Measurements from ENCODE around the gene PDPR.
"Not testable (repeated sequence)": the region's sequence is repeated elsewhere in the genome, so short reads cannot be mapped to it uniquely, and the experiment has no call there.

PDPR gene

GRCh38 chr16:70162041-70162451 lies 47.9 kb downstream of the PDPR start:
- peak; percentile 58 for DNase-seq (ENCODE audit: low spot score)

DNA sequence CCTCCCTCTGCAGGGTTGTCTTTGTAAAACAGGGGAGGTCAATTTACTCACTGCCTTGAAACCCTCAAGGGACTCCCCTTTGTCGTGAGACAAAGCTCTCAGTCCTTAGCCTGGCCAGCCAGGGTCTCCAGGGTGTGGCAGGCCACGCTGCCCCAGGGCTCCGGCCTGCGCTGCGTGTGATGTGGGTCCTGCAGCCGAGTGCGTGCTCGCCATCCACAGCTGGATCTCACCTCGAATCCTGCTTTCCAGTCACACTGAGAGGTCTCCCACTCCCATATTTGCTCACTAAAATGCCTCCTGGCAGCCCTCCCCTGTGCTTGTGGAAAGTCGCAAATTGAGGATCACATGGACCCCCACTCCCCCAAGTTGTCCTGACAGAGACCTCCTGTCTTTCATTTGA lies 49.5 kb downstream of the PDPR start:
- no peak for DNase-seq (ENCODE audit: low spot score)

GRCh38 chr16:70166688-70167087 lies 52.6 kb downstream of the PDPR start:
- DNase-seq (ENCODE audit: low spot score): not testable (repeated sequence)

DNA sequence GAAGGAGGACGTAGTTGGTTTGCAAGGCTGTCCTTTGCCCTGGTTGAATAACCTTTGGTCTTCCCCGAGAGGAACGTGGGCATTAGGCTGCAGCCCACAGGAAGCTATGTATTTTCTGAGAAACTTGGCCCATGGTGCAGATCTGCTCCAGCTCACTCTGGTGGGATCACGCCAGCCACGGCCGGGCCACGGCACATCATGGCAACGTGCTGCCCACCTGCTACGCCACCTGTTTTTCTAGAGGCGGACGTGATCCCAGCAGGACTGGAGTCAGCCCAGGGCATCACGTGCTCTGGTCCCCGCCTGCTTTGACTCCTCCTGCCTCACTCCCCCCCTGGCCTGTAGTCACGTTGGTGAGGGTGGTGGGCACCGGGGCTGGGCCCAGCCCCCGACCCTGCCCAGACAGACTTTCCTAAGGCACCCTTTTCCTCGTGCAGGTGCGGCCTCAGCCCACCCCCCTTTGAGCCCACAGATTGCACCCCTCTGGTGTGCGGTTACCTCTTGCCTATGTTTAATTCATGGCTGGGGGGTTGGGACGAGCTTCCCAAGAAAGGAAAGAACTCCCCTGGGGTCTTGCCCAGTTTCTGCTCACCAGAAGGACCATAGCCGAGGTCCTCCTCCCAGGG lies 59.2 kb downstream of the PDPR start, which contains the start of gene CLEC18C:
Gene CLEC18C, plus strand, starts transcription at position 576 of the 626 bp plus-strand sequence. CDS start 492 bp downstream, outside the sequence.
- not testable (repeated sequence) for DNase-seq (ENCODE audit: low spot score)

DNA sequence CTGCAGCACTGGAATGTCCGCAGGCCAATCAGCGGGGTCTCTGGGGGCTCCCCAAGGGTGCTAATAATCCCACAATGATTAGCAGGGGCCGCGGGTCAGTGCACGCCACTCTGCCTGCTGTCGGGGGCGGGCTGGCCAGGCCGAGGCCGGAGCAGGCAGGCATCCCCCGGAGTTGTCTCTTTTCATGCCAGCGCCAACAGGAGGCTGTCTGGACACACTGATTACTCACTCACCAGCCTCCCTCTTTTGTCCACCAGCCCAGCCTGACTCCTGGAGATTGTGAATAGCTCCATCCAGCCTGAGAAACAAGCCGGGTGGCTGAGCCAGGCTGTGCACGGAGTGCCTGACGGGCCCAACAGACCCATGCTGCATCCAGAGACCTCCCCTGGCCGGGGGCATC lies 59.8 kb downstream of the PDPR start:
- not testable (repeated sequence) for DNase-seq (ENCODE audit: low spot score)

- DNase-seq (ENCODE audit: low spot score): not testable (repeated sequence)
Measured at GRCh38 chr16:70174387-70174932, 60.3 kb downstream of the PDPR start.

GRCh38 chr16:70187858-70188607 lies 73.9 kb downstream of the PDPR start:
- DNase-seq (ENCODE audit: low spot score): not testable (repeated sequence)

GRCh38 chr16:70188608-70188915 lies 74.4 kb downstream of the PDPR start:
- not testable (repeated sequence) for DNase-seq (ENCODE audit: low spot score)

DNA sequence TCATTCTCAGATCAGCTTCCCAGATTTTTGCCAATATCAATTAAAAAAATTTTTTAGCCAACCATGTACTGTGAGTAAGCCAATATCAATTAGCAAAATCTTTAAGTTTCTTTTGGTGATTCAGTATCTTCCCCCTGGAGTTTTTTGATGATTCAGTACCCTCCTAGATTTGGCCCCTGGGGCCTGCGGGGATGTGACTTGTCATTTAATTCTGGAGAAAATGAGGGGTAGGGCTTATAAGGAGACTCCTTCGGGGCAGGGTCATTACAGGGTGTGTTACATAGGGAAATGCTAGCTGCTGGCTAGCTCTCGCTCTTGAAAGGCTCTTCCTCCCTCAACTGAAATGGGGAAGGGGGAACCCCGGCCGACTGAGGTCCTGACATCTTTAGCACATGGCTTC lies 76.4 kb downstream of the PDPR start:
- DNase-seq (ENCODE audit: low spot score): not testable (repeated sequence)

GRCh38 chr16:70196683-70197300 lies 82.7 kb downstream of the PDPR start:
- not testable (repeated sequence) for DNase-seq (ENCODE audit: low spot score)

DNA sequence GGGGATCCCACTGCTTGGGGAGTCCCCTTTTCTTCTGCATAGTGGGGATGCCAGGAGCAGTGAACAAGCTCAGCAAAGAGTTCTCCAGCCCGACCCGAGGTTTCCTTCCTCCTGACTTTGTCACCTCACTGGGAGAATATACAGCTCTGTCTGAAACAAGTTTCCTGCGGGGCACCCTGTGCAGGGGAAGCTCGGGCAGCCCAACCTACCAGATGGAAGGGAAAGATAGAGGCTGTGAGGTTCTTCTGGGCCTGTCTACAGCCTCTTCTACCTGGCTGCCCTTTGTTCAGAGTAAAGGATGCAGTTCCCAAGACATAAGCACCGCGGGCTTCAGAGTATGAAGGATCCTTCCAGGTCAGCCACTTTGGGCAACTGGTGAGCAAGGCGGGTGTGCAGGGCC lies 83.5 kb downstream of the PDPR start:
- DNase-seq (ENCODE audit: low spot score): not testable (repeated sequence)

- not testable (repeated sequence) for DNase-seq (ENCODE audit: low spot score)
Measured at GRCh38 chr16:70198230-70198629, 84.1 kb downstream of the PDPR start.

DNA sequence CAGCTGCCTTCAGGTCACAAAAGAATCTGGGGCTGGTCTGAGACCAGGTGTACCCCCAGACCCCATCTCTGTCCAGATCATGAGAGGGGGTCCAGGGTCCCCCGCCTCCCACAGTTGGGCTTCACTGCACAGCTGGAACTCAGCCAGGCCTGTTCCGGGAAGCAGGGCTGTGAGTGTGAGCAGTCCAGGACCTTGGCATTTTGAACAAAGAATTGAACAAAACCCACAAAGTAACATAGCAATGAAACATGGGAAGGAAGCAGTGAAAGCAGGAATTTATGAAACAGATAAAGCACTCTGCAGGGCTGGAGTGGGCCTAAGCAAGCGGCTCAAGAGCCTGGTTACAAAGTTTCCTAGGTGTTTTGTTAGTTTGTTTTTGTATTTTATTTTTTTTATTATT lies 84.5 kb downstream of the PDPR start:
- DNase-seq (ENCODE audit: low spot score): not testable (repeated sequence)

GRCh38 chr16:70199170-70199569 lies 85.0 kb downstream of the PDPR start:
- not testable (repeated sequence) for DNase-seq (ENCODE audit: low spot score)

DNA sequence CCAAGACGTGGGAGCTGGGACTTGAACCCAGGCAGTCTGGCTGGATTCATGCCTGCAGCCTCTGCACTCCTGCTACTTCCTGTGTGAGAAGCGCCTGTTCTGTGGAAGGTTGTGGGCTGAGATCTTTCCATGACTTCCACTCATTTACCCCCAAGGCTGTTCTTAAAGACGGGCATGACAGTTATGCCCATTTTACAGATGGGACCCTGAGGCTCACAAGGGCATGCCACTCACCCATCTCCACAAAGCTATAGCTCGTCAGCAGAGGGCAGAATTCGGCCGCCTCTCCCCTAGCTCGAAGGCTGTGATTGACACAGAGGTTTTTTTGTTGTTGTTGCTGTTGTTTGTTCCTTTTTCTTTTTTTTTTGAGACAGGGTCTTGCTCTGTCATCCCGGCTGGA lies 85.9 kb downstream of the PDPR start:
- not testable (repeated sequence) for DNase-seq (ENCODE audit: low spot score)

DNA sequence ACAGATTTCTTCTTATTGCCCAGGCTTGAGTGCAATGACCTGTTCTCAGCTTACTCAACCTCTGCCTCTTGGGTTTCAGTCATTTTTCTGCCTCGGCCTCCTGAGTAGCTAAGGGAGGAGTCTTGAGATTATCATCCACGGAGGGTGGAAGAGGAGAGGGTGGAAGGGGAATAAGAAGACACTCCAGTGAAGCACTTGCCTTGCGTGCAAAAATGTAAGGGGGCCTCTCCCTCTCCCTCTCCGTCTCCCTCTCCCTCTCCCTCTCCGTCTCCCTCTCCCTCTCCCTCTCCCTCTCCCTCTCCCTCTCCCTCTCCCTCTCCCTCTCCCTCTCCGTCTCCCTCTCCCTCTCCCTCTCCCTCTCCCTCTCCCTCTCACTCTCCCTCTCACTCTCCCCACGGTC lies 89.4 kb downstream of the PDPR start:
- DNase-seq (ENCODE audit: low spot score): not testable (repeated sequence)

DNA sequence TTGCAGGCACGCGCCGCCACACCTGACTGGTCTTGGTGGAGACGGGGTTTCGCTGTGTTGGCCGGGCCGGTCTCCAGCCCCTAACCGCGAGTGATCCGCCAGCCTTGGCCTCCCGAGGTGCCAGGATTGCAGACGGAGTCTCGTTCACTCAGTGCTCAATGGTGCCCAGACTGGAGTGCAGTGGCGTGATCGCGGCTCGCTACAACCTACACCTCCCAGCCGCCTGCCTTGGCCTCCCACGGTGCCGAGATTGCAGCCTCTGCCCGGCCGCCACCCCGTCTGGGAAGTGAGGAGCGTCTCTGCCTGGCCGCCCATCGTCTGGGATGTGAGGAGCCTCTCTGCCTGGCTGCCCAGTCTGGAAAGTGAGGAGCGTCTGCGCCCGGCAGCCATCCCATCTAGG lies 89.9 kb downstream of the PDPR start:
- not testable (repeated sequence) for DNase-seq (ENCODE audit: low spot score)

GRCh38 chr16:70204668-70205405 lies 90.7 kb downstream of the PDPR start:
- not testable (repeated sequence) for DNase-seq (ENCODE audit: low spot score)

DNA sequence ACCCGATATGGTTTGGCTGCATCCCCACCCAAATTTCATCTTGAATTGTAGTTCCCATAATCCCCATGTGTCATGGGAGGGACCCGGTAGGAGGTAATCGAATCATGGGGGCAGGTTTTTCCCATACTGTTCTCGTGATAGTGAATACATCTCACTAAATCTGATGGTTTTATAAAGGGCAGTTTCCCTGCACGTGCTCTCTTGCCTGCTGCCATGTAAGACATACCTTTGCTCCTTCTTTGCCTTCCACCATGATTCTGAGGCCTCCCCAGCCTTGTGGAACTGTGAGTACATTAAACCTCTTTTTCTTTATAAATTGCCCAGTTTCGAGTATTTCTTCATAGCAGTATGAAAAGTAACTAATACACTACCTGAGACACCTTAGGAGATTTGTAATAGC lies 92.2 kb downstream of the PDPR start:
- DNase-seq (ENCODE audit: low spot score): not testable (repeated sequence)
